NCI-H524 treated with DMSO at 0.1 percent for 48 hours (cell line): ENCODE measurements around the gene CASZ1.
A peak's percentile ranks its signal among the peaks of the same experiment; 100 is the strongest.

ENCODE experiments used
- DNase-seq: peaks from one replicate; lab custom pipeline; 2025; lab: John Stamatoyannopoulos, UW

CASZ1 gene

GRCh38 chr1:10602936-10603335 lies 193.5 kb downstream of the CASZ1 start:
- no peak for DNase-seq

- DNase-seq, result peak; percentile 24
Measured at GRCh38 chr1:10601342-10602070, 194.9 kb downstream of the CASZ1 start.

DNA sequence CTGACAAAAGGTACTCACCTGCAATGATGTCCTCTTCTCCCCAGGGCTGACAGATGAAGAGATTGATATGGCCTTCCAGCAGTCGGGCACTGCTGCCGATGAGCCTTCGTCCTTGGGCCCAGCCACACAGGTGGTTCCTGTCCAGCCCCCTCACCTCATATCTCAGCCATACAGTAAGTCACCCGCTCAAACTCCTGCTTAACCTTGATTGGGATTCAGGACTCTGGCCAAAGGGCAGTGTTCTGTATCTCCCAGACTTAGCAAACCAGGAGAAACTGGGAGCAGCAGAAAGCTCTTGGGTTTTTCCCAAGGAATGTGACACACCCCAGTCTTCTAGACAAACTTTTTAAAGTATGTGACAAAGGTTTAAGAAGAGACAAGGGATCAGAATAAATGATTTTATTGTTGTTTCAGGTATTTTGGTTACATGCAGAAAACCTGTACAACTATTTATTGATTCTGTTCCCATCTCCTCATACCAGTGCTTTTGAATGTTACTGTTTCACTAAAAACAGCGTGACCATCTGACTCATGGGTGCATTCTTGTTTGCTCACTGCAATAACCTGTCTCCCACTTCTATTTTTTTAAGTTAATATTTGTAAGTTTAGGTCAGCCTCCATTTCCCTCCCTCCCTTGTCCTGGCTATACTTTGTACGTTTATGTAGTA lies 197.1 kb downstream of the CASZ1 start:
- DNase-seq, result no peak

- DNase-seq, result peak; percentile 31
Measured at GRCh38 chr1:10598389-10598702, 198.1 kb downstream of the CASZ1 start.

DNA sequence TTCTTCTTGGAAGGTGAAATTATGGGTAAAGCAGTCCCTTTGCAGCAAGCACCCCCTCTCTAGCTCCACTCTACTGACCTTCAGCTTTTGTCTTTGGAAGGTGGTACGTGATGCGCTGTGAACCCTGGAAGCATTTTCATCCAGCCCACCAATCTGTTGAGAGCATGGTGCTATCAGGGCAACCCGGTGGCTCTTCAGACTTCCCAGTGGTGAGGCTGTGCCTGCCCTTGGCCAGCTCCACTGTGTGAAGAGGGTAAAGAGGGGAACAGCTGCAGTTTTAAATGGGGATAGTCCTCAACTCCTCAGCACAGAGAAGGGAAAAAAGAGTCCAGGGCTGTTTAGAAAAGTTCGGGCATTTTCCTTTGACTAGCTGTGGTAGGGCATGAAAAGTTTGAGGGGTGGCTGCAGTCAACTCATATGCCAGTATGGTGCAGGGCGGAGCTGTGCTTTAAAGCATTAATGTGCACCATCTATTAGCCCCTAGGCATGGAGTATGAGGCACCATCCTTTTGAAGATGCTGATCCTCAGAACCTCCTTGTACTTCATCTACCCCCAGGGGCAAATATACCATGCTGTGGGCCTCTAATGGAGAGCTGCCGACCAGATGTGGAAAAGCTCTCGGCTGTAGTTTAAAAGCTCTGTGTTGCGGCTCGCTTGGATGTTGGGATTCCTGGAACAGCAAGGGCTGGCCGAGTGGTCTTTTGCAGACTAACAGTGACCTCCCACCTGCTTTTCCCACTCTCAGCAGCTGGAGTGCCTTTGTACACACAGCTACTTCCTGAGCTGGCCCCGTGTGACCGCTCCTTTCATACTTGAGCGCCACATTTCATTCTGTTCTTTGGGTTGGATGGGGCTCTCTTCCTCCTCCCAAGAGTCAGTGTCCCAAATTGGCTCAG lies 198.7 kb downstream of the CASZ1 start:
- DNase-seq, result no peak

GRCh38 chr1:10596780-10597179 lies 199.7 kb downstream of the CASZ1 start:
- DNase-seq, result no peak

DNA sequence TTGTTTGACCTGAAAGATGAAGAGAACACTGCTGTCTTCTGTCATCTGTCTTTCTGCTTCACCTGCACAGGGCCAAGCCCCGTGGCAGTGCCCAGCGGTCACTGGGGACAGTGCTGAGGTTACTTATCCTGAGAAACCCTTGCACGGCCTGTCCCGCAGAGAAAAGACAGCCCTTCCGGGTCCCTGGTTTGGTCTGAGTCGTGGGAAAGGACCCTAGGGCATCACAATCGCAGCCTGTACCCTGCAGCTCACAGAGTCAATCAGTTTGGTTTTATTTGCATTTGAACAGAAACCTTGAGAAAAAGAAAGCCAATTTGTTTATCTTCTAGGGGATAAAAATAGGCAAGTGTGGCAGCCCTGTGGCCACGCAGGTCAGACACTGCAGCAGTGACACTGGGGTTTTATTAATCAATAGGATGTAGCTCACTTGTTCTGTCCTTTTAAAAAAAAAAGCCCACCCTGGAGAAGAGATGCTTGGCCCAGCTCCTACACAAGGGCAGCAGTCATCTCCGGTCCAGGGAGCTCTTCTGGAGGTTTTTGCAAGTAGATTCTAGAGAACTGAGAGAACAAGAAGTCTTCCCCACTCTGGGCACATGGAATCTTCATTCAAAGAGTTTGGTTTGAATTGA lies 201.7 kb downstream of the CASZ1 start:
- DNase-seq, result no peak

- DNase-seq, result no peak
Measured at GRCh38 chr1:10593750-10594149, 202.7 kb downstream of the CASZ1 start.

DNA sequence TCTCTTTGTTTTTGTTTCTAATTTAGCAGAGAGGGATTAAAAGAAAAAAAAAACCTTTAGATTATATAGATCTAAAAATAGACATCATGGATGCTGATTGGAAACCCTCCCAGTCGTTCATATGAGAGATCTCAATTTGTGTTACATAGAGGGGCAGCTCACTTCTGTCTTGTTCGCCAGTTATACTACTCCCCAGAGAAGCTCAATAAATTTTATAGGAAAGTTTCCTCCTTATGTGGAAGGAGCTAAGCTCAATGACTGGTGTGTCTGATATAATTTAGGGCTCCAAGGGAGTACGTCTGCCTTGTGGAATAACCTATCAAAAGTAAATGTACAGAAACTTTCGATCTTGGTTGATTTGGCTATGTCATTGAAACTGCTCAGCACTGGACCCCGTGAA lies 204.1 kb downstream of the CASZ1 start:
- DNase-seq, result no peak

DNA sequence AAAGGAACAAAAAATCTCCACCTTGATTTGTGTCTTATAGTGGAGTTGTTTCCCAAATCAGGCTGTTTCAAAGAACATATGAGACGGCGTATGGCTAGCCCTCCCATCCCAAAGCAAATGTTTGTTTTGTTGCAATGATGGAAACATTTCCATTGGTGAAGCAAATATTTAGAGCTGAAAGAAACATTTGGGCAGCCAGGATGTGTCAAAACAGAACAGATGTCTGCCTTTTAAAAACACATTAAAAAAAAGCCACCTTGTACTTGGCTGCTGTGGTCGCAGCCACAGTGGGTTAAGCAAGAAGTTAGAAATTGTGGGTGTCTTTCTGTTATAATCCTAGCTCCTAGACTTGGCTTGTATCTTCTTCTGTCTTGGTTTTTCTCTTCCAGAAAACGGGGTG lies 205.4 kb downstream of the CASZ1 start:
- DNase-seq, result no peak

DNA sequence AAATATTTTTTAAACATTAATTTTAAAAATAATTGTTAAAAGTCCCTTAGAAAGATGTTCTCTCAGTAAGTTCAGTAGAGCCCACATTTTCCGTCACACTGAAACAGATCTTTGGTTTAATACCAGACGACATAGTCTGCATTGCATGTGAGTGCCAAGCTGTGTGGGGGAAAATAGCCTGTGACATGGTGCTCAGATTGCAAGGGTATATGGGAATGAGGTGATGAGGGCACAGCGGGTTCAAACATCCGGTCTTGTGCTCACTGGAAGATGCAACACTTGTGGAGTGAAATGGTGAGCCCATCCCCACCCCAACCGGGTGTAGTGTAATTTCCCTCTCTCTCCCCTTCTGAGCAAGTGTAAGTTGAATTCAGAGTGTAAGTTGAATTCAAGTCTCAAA lies 207.4 kb downstream of the CASZ1 start:
- DNase-seq, result no peak

- no peak for DNase-seq
Measured at GRCh38 chr1:10588640-10589039, 207.8 kb downstream of the CASZ1 start.
